ENCODE data around the gene SIK1.
"Not testable (repeated sequence)": the region's sequence is repeated elsewhere in the genome, so short reads cannot be mapped to it uniquely, and the experiment has no call there.

The SIK1 gene

GRCh38 chr21:43383351-43383750 lies 43.6 kb downstream of the SIK1 start:
- not testable (repeated sequence) for H3K4me2 ChIP-seq; H3K4me1 ChIP-seq; H3K4me3 ChIP-seq; H3K36me3 ChIP-seq; H3K27ac ChIP-seq; H3K9ac ChIP-seq; H3K27me3 ChIP-seq; H4K20me1 ChIP-seq; H3K9me3 ChIP-seq (replicated peaks in 1 of 11)

GRCh38 chr21:43382902-43383301 lies 44.0 kb downstream of the SIK1 start:
- not testable (repeated sequence) for H3K4me2 ChIP-seq; H3K4me3 ChIP-seq; H4K20me1 ChIP-seq; H3K9ac ChIP-seq; H3K4me1 ChIP-seq; H3K9me3 ChIP-seq (replicated peaks in 1 of 11); H3K27me3 ChIP-seq; H3K27ac ChIP-seq; H3K36me3 ChIP-seq

GRCh38 chr21:43380852-43381533 lies 45.9 kb downstream of the SIK1 start:
- H3K4me3 ChIP-seq; H3K36me3 ChIP-seq; H3K27ac ChIP-seq; H3K4me2 ChIP-seq; H3K9ac ChIP-seq; H3K27me3 ChIP-seq; H4K20me1 ChIP-seq; H3K9me3 ChIP-seq (replicated peaks in 1 of 11); H3K4me1 ChIP-seq: not testable (repeated sequence)

GRCh38 chr21:43380337-43380736 lies 46.6 kb downstream of the SIK1 start:
- H3K4me1 ChIP-seq; H3K4me2 ChIP-seq; H3K4me3 ChIP-seq; H3K9ac ChIP-seq; H3K9me3 ChIP-seq (replicated peaks in 1 of 11); H3K27ac ChIP-seq; H3K27me3 ChIP-seq; H3K36me3 ChIP-seq: not testable (repeated sequence)
- peaks cover 0 to 11% (median 0%) of the 10 kb centered on the region in 11 experiments; a peak in 3 of 22 replicates for H4K20me1 ChIP-seq

GRCh38 chr21:43379626-43380122 lies 47.3 kb downstream of the SIK1 start:
- not testable (repeated sequence) for H3K36me3 ChIP-seq; H3K27me3 ChIP-seq; H3K4me2 ChIP-seq; H3K9me3 ChIP-seq (replicated peaks in 1 of 11); H3K4me3 ChIP-seq; H3K9ac ChIP-seq; H3K4me1 ChIP-seq; H3K27ac ChIP-seq
- peaks cover 0 to 11% (median 0%) of the 10 kb centered on the region in 11 experiments; a peak in 3 of 22 replicates for H4K20me1 ChIP-seq

- no peak overlapping the region for H3K4me3 ChIP-seq
- no peak overlapping the region for H3K27ac ChIP-seq
- H3K9ac ChIP-seq, result no peak overlapping the region
- TF ChIP-seq Cebpa-rat (IDR thresholded peaks at IDR 0.05), result no peak
- H3K36me3 ChIP-seq, result no peaks in the 10 kb centered on the region
- 0 out of 22 replicates have a peak, but pooled peaks cover 0 to 3% (median 0%) of the 10 kb centered on the region in 11 experiments for H3K27me3 ChIP-seq
- H3K4me2 ChIP-seq, result no peak overlapping the region
- H3K9me3 ChIP-seq (replicated peaks in 1 of 11), result peaks cover 0 to 3% (median 0%) of the 10 kb centered on the region in 11 experiments; a peak in 3 of 22 replicates
- H4K20me1 ChIP-seq, result peaks cover 0 to 11% (median 0%) of the 10 kb centered on the region in 11 experiments; a peak in 3 of 22 replicates
- peaks cover 0 to 11% (median 4%) of the 10 kb centered on the region in 10 experiments; a peak in 8 of 20 replicates for H3K4me1 ChIP-seq
Measured at GRCh38 chr21:43376478-43376882, 50.5 kb downstream of the SIK1 start.

- Histone ChIP-seq H3K36me3 (no peaks in the 10 kb centered on the region), H3K4me3 (no peak overlapping the region), H3K27ac (no peak overlapping the region), H3K9me3 (replicated peaks in 1 of 11) (peaks cover 0 to 7% (median 0%) of the 10 kb centered on the region in 11 experiments; a peak in 3 of 22 replicates), H4K20me1 (peaks cover 0 to 11% (median 0%) of the 10 kb centered on the region in 11 experiments; a peak in 3 of 22 replicates), H3K9ac (no peak overlapping the region), H3K27me3 (0 out of 22 replicates have a peak, but pooled peaks cover 0 to 3% (median 0%) of the 10 kb centered on the region in 11 experiments), H3K4me2 (no peak overlapping the region), H3K4me1 (peaks cover 0 to 13% (median 8%) of the 10 kb centered on the region in 10 experiments; a peak in 18 of 20 replicates)
- TF ChIP-seq Cebpa-rat (IDR thresholded peaks at IDR 0.05), result no peak
Measured at GRCh38 chr21:43375837-43376477, 51.0 kb downstream of the SIK1 start.

- Histone ChIP-seq H3K36me3 (no peaks in the 10 kb centered on the region), H3K4me3 (no peak overlapping the region), H3K27me3 (peaks cover 0 to 8% (median 0%) of the 10 kb centered on the region in 11 experiments; a peak in 1 of 22 replicates), H3K9ac (no peak overlapping the region), H4K20me1 (peaks cover 0 to 11% (median 0%) of the 10 kb centered on the region in 11 experiments; a peak in 3 of 22 replicates), H3K27ac (no peak overlapping the region), H3K4me1 (peaks cover 7 to 21% (median 15%) of the 10 kb centered on the region in 10 experiments), H3K9me3 (replicated peaks in 1 of 11) (peaks cover 0 to 7% (median 0%) of the 10 kb centered on the region in 11 experiments; a peak in 3 of 22 replicates), H3K4me2 (no peak overlapping the region)
- TF ChIP-seq Cebpa-rat (IDR thresholded peaks at IDR 0.05), result no peak
Measured at GRCh38 chr21:43375006-43375836, 51.7 kb downstream of the SIK1 start.
